Suppressor macrophage treated with lipopolysaccharide for 4 hours (primary cell): ENCODE measurements around the gene ACADL.
A peak's percentile ranks its signal among the peaks of the same experiment; 100 is the strongest.
"Not testable (repeated sequence)": the region's sequence is repeated elsewhere in the genome, so short reads cannot be mapped to it uniquely, and the experiment has no call there.

ENCODE experiments used
- DNase-seq: peaks from one replicate; pipeline ENCODE4 v3.0.0-alpha.2; 2020

Gene ACADL

DNA sequence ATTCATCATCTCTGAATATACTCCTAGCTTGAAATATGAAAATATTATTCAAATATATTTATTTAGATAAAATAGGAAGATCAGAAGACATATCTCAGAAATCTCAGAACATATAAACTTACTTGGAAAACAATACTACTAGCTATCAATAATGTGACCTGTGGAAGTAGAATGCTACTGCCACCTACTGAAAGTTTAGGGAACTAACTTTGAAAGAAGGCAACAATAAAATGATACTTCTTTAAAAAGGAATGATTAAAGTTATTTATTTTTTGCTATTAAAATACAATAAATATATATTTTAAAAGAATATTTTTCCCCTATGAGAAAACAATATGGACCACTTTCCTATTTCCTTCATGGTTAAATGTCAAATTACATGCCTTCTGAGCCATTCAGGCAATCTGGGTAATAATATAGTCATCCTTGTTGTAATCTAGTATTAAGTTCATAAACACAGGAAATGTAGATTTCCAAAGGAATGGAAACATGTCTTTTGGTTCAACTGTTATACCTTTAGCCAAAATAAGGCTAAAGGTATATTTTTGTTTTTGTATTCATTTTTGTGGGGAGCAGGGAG is 26.0 kb downstream of the ACADL start:
- DNase-seq, result peak; percentile 47

DNA sequence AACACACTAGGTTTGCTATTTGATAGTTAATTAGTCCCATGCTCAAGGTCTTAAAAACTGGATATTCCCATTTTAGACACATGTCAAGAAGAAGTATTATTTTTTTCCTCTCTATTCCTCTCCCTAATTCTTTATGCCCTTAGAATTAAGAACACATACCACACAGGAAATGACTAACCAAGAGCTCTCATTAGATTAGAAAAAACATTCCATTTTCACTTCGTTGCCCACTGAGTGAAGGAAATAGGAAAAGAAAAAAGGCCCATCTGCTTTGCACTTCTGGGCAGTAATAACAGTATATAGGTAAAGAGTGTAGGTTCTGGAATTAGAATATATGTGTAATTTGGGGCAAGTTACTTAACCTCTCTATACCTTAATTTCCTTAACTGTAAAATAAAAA is 26.9 kb downstream of the ACADL start:
- no peak for DNase-seq

DNA sequence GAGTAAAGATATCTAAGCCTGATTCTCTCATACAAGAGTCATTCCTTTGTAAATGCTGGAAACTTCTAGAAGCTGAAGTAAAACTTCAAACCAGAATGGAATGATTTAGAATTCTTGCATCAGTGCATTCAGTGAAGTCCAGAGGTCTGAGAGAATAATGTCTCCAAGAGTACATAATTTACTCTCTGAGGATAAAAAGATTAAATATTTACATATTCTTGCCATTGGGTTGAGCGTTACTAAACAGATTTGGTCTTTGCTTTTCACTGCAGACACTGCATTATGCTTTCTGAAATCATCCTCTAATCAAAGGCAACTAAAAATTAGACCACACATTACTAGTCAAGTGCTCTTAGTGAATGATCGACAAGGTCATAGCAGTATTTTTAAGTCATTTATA is 27.5 kb downstream of the ACADL start:
- DNase-seq, result no peak

DNA sequence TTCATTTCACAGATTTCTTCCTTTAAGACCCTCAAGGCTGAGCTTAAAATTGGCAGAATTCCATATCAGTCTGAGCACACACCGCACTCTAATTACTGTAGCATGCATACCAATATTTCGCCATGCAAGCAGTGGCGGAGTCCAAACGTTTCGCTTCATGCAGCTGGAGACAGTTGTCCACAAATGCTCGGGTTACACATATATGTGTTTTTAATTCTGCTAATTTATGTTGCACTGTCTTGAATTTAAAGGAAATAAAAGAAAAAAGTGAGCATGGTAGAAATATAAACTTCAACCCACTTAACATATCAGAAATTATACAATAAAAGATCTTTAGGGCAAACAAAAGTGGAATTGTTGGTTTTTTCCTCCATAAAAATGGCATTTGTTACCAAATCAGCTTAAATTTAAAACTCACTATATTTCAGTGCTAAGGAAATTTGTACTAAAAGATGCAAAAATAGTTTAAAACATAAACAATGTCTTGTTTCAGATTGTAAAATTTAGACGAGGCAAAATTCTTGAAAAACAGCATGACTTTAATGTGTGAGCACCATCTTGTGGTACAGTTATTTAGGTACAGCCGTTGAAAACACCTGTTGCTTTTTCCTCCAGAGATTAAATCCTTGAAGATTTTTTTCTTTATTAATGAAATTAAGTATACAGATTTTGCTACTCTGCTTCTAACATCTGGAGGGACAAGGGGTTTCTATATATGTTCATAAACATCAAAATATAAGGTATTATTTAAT is 30.0 kb downstream of the ACADL start:
- peak; percentile 69 for DNase-seq

DNA sequence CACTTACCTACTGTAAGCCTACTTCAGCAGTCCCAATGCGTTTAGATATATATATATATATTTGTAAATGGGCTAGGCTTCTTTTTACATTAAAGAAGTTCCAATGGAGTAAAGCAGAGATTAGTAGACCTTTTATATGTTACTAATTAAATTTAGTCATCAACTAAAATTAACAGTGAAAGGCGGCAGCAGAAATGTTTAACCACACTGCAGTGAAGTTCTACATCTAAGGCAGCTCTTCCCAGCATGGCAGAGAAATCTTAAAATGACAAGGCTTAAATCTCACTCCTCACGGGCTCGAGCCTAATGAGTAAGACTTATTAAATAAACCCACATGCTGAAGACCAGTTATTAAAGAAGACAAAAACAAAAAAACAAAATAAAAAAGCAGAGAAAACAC is 34.9 kb downstream of the ACADL start:
- DNase-seq, result no peak

DNA sequence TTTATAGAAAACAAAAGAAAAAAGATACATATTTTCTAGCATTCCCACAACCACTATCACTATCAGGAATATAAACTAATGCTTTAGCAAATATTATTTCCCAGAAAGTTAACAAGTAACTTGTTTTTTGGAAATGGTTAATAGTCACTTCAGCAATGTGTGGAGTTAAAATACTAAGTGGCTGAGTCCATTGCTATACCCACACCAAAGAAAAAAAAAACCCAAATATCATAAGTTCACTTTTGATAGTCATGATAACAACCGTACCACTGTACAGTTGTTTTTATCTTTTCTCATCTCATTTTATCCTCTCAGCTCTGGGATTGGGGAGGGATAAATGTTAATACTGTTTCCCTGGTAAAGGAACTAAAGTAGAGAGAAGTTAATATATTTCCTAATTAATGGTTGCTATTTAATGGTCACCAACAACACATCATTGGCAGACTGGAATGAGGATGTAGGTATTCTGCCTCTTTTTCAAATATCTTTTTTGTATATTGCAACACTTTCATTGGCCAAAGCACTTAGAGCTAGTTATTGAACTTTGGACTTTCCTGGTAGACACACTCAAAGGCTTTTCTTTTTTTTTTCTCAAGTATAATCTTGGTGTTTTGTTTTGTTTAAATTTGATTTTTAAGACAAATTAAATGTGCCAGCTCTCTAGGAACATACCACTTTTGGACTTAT is 35.7 kb downstream of the ACADL start:
- no peak for DNase-seq

DNA sequence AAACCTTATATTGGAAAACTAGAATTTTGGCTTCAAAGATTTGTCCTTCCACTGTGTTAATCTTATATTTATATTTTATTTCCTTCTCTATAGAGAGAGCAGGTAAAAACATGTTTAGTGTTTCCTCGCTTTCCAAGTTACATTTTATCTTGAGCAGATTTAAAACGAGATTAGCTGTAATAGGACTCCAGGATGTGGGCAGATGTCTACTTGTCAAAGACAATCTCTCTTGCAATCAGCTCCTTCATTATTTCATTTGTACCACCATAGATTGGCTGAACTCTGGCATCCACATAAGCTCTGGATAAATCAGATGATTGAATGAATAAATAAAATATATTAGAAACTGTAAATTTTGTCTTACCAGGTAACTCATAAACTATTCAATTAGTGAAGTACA is 36.5 kb downstream of the ACADL start:
- no peak for DNase-seq

DNA sequence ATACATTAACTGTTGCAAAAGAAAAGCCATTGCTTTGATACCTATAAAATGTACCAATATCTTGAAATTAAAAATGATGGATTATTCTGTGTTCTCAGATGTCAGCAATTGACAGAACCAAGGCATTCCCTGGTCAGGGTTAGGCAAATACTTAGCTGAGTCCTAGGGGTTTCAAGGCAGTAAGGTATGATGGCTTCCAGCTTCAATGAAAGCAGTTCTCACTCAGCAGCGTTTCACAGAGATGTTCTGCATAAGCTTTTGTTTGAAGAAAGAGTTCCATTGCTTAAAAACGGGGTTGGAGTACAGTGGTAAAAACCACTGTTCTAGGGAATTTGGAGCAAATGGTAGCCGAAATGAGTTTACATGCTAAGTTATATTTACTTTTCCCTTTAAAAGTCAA is 37.1 kb downstream of the ACADL start:
- DNase-seq, result no peak

DNA sequence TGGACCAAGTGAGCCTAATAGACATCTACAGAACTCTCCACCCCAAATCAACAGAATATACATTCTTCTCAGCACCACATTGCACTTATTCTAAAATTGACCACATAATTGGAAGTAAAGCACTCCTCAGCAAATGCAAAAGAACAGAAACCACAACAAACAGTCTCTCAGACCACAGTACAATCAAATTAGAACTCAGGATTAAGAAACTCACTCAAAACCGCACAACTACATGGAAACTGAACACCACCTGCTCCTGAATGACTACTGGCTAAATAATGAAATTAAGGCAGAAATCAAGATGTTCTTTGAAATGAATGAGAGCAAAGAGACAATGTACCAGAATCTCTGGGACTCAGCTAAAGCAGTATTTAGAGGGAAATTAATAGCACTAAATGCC is 41.3 kb downstream of the ACADL start:
- not testable (repeated sequence) for DNase-seq

DNA sequence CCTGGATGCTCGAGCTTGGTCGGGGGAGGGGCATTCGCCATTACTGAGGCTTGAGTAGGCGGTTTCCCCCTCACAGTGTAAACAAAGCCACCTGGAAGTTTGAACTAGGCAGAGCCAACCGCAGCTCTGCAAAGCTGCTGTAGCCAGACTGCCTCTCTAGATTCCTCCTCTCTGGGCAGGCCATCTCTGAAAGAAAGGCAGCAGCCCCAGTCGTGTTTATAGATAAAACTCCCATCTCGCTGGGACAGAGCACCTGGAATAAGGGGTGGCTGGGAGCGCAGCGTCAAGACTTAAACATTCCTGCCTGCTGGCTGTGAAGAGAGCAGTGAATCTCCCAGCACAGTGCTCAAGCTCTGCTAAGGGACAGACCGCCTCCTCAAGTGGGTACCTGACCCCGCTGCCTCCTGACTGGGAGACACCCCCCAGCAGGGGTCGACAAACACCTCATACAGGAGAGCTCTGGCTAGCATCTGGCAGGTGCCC is 43.6 kb downstream of the ACADL start:
- DNase-seq, result not testable (repeated sequence)

DNA sequence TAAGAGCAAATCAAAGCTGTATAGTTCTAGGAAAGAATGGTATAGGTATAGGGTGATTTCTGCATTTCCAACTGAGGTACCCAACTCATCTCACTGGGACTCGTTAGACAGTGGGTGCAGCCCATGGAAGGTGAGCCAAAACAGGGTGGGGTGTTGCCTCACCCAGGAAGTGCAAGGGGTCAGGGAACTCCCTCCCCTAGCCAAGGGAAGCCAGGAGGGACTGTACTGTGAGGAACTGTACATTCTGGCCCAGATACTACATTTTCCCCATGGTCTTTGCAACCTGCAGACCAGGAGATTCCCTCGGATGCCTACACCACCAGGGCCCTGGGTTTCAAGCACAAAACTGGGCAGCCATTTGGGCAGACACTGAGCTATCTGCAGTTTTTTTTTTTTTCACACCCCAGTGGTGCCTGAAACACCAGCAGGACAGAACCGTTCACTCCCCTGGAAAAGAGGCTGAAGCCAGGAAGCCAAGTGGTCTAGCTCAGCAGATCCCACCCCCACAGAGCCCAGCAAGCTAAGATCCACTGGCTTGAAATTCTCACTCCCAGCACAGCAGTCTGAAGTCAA is 44.1 kb downstream of the ACADL start:
- not testable (repeated sequence) for DNase-seq

DNA sequence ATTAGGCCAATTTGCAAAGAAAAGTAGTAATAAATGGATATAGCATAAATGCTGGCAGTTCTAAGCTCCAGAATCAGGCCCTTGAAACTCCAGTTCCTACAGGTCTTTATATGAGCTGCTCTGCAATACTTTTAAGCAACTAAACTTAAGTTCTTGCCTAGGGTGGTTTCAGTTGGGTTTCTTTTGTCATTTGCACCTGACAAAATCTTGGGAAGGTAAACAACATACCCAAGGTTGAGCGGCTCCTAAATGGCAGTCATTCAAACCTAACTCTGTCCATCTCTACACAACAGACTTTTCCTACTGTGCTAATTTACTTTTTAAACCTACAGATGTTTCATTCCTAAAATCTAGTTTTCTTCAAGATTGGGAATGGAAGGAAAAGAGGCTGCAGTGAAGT is 44.8 kb downstream of the ACADL start:
- no peak for DNase-seq

DNA sequence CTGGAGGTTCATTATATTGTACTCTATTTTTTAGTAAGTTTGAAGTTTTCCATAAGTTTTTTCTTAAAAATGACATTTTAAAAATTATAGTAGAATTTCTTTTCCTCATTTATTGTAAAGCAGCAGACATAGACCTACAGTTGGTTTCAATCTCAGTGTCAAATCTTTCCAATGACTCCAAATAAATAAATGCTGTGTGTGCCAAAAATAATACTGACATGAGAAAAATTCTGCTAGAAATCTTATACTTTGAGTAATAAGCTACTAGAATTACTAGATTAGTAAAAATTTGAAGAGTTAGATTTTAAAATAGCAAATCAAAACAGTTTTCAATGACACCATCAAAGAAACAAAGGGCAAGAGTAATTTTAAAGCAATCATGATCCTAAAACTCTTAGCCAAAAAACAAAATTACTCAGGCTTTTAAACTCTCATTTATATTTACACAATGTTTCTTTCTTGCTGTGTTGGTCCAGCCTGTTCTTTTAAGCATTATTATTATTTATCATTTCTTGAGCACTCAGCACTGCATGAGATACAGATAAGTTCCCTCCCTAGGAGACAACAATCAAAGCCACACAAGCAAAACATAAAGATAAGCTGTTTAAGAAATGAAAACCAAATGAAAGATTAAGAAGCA is 45.8 kb downstream of the ACADL start:
- no peak for DNase-seq

DNA sequence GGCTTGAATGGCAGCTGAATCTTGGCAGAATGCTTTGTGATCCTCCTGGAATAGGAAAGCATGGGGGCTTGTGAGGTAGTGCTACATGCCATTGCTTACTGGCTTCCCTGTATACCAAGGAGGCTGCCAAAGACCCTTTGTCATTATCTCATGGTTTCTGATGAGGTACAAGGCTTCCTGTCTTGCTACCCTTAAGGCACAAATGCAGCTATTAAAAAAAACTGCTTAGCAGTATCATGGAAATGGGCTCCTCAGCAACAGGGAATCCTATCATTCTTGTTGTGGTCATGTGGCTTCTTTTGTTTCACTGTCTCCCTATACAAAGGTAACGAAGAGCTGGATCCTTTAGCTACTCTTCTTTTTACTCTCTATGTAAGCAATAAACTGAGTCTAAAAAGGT is 47.5 kb downstream of the ACADL start:
- no peak for DNase-seq

DNA sequence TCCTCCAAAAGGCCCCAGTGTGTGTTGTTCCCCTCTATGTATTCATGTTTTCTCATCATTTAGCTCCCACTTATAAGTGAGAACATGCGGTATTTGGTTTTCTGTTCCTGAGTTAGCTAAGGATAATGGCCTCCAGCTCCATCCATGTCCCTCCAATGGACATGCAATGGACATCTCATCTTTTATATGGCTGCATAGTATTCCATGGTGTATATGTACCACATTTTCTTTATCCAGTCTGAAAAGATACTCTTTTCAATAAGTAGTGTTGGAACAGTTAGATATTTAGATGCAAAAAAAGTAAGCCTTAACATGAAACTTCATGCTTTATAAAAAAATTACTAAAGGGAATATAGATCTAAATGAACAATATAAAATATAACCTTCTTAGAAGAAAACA is 48.1 kb downstream of the ACADL start:
- not testable (repeated sequence) for DNase-seq

DNA sequence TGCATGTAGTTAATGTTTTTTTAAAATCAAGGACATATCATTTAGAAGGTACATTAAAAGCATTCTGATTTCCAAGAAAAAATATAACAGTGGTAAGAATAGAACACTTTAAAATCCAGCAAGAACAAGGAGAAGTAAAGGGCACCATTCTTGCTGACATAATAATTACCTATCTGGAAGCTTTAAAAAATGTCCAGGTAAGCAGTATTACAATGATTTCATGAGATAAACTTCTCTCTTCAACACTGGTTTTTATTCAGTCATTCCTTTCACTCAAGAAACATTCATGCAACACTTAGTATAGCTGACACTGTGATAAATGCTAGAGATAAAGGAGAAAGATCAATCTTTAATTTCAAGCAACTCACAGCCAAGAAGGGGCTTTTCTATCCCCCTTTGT is 51.2 kb downstream of the ACADL start:
- DNase-seq, result no peak

DNA sequence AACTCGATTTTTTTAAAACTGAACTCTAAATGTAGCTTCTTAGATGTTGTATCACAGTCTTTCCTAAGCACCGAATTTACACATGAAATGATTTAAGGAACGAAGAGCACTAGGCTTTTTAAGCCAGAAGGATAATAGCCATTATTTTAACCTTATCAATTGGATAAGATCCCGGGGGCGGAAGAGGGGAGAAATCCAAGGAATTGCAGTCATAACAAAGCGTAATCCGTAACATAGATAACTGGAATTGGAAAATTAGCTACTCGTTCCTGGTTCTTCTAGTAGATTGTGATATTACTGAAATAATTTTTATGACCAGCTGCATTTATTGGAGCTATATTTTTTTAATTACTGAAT is 53.0 kb downstream of the ACADL start:
- DNase-seq, result no peak

DNA sequence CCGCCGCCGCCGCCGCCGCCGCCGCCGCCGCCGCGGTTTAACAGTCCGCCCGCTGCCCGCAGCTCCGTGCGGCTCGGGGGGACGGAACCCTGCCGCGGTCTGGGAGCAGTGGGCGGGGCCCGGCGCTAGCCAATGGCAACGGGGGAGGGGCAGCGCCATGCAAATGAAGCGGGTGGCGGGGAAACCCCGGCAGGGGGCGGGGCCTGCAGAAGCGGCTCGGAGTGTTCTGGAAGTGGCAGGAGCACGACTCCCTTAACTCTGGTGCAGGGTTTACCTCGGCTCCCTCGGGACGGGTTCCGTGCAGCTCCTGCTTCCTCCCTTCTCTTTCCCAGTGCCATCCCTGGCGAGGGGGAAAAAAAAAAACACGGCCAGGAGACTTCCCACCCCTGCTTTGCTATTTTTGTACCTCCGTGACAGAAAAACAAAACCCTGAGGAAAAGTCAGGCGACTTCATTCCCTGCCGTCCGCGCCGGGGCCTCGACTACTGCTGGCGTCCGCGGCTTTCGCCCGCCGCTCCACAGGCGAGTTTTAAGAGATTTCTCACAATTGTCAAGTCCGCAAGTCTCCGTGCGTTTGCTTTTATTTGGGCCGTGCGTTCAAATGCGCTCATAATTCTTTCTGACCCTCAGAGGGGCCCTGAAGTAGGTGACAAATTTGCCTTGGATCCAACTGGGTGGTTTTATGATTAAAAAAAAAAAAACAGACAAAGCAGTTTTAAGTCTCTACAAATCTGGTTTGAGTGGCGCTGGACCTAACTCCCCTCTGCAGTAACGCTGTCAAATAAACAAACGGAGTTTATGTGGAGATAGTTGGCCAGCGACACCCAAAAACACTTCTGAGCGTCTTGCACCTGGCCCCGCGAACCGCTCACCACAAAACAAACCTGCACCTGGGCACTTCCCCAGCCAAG is 53.7 kb downstream of the ACADL start, which contains the start of gene KANSL1L:
KANSL1L (minus strand) TSS at position 101 of the 910 bp plus-strand sequence. CDS start 16,827 bp downstream, outside the sequence.
- peak; percentile 99 for DNase-seq

DNA sequence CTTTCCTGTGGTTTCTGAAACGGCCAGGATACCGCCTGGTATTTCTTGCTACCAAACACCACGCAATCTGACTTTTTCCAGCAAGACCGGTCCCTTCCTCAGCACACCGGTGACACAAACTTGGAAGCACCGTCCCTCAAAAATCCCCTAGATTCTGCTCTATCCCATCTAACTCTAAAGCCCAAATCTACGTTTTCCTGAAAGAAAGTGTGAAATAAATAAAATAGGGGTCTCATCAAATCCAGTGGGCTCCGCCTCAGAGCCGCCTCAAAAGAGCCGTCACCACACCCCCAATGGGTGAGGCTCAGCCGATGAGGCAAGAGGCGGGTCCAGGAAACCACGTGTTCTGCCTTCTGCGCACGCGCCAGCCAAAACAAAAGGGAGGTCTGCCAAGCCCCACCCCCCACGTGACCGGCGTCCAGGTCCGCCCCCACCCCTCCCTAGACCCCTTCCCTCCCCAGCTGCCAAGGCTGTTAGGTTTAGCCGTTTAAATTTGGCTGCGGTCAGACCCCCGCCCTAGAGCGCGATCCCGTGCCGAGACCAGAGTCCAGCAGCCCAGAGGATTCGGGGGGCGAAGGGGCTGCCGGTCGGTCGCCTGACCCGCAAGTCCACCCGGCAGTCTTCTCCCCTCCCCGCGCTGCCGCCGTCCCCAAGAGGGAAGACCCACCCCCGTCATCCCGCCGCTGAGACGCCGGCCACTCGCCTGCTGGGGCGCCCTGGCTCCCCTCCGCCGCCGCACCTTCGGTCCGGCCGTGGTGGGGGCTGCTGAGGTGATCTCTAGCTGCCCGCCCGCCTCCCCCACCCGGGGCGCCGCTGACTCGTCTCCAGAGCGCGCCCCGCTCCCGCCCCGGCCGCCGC is 54.6 kb downstream of the ACADL start:
- peak; percentile 99 for DNase-seq

DNA sequence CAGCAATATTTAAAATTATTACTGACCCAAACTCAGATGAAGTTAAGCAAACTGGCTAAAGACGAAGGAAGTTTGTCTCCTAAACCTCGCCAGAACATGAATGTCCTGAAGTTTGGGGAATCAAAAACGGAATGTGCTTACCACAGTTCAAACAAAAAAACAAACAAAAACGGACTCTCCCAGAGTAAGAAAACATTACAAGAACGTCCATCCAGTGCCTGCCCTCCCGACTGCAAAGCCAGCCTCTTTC is 55.1 kb downstream of the ACADL start:
- no peak for DNase-seq

DNA sequence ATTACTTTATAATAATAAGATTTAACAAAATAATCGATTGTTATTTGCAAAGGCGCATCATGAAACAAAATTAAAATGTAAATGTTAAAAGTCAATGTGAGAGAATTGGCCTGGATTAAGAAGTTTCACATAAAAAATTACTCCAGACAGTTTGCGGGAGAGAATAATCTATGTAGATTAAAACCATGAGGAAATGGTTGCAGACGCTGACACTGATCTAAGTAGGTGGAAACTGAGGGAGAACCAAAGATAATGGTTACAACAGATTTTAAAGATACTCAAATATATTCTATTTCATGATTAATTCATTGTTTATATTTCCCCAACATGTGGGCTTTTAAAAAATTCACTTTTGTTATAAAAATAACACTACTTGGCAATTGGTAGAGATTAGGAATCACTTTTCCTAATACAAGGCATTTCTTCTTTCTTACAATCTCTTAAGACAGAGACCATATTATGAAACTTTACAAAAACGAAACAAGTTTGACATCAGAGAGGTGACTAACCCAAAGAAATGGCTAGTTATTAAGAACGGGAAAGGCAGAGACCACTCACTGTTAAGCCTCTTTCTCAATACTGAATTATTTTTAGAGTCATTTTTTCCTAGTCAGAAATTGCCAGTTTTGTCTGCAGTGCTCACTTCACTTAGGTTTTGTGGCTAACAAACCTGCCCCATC is 55.6 kb downstream of the ACADL start:
- DNase-seq, result peak; percentile 93
